Endothelial cell (in vitro differentiated cells): ENCODE results near the gene CCR4. TPM values are rescaled to one million over a fixed set of nuclear protein-coding genes. Genes with fewer than 3 reads are reported as not detected.

Source experiments
- total RNA-seq: library from RNA; stranded (reverse); fragmentation: NEBNext Ultra II Directional; extraction: Animal tissue kit (Norgen Biotek cat#: 25700); gene quantifications from one replicate; pipeline ENCODE4 v1.2.1, GENCODE V29; 2021; ENCODE audit not compliant: unreplicated experiment

Gene CCR4
- total RNA-seq, 1 donor from 2014 or later = 0.08 TPM

Other genes with a start within 250 kb of the CCR4 start
- gene TRIM71, start 133.6 kb upstream of the CCR4 start, total RNA-seq = 74.0 TPM
- 84.6 TPM for gene GLB1, start 145.5 kb downstream of the CCR4 start, total RNA-seq
- gene TMPPE, start 145.5 kb downstream of the CCR4 start, total RNA-seq = 9.8 TPM
- gene CRTAP, start 162.4 kb downstream of the CCR4 start, total RNA-seq = 341 TPM